SK-N-SH (cell line): ENCODE results near the gene ZNF391. TPM values are rescaled to one million over a fixed set of nuclear protein-coding genes. Genes with fewer than 3 reads are reported as not detected.

Source experiments
- CTCF ChIA-PET: fragments of 300-600, 350-600 bp; formaldehyde crosslinking; extraction: SDS; loops from one replicate; lab custom pipeline; 2021; lab: Yijun Ruan, JAX
- POLR2A ChIA-PET: fragments of 350-600 bp; sonication (Branson Sonifier 250); formaldehyde crosslinking; extraction: SDS; loops from one replicate; lab custom pipeline; 2020; ENCODE audit warnings: antibody characterized with exemption, inconsistent platforms; lab: Yijun Ruan, JAX
- DNase-seq: peaks from one replicate; pipeline ENCODE4 v3.0.0; 2012
- H2AFZ ChIP-seq: fragments of 200-600 bp; sonication (generic); 2 replicates; pipeline ENCODE4 v1.8.1; 2016; ENCODE audit warnings: antibody characterized with exemption, mild to moderate bottlenecking, low read depth
- H3F3A ChIP-seq: fragments of 200-600 bp; sonication (generic); replicated peaks from 2 replicates; pipeline ENCODE3; 2016; ENCODE audit warnings: antibody characterized with exemption, mild to moderate bottlenecking; ENCODE audit not compliant: insufficient read depth
- H3K27ac ChIP-seq, 2 experiments: fragments of 200-500 bp in 1 of 2; fragments of 200-600 bp in 1 of 2; sonication (Bioruptor generic) in 1 of 2; sonication (generic), shearing (Covaris generic) in 1 of 2; 2 replicates each; pipeline versions ENCODE4 v1.5.1 to v1.6.1; 2014 to 2016; ENCODE audit warnings: low read depth in 2 of 2, inconsistent platforms in 1 of 2, low read length in 1 of 2, mild to moderate bottlenecking in 1 of 2, mixed read lengths in 1 of 2
- H3K27me3 ChIP-seq: fragments of 200-600 bp; sonication (generic), shearing (Covaris generic); 2 replicates; pipeline ENCODE4 v1.6.1; 2016; ENCODE audit warnings: mixed run types; ENCODE audit not compliant: insufficient read depth
- H3K36me3 ChIP-seq, 2 experiments: fragments of 200-500 bp in 1 of 2; fragments of 200-600 bp in 1 of 2; sonication (Bioruptor generic) in 1 of 2; sonication (generic) in 1 of 2; replicated peaks in 1 of 2; 2 replicates each; pipeline versions ENCODE3 to v1.5.1; 2014 to 2016; ENCODE audit warnings: low read length in 1 of 2, mild to moderate bottlenecking in 1 of 2; ENCODE audit not compliant: insufficient read depth in 2 of 2, control insufficient read depth in 1 of 2
- H3K4me1 ChIP-seq, 2 experiments: fragments of 200-500 bp in 1 of 2; fragments of 200-600 bp in 1 of 2; sonication (Bioruptor generic) in 1 of 2; sonication (generic), shearing (Covaris generic) in 1 of 2; 2 replicates each; pipeline versions ENCODE4 v1.5.1 to v1.6.1; 2014 to 2016; ENCODE audit warnings: low read depth in 1 of 2, low read length in 1 of 2, mixed run types in 1 of 2; ENCODE audit not compliant: insufficient read depth in 2 of 2, control insufficient read depth in 1 of 2
- H3K4me2 ChIP-seq: fragments of 200-600 bp; sonication (generic), shearing (Covaris generic); 2 replicates; pipeline ENCODE4 v1.6.1; 2017; ENCODE audit warnings: mixed run types
- H3K4me3 ChIP-seq, 2 experiments: fragments of 200-500 bp in 1 of 2; fragments of 200-600 bp in 1 of 2; sonication (Bioruptor generic) in 1 of 2; sonication (generic), shearing (Covaris generic) in 1 of 2; 2 replicates each; pipeline versions ENCODE4 v1.5.1 to v1.8.1; 2014 to 2016; ENCODE audit warnings: low read depth in 2 of 2, inconsistent platforms in 1 of 2, low read length in 1 of 2, mild to moderate bottlenecking in 1 of 2, mixed read lengths in 1 of 2, moderate library complexity in 1 of 2
- H3K79me2 ChIP-seq: fragments of 200-600 bp; sonication (generic); 2 replicates; pipeline ENCODE4 v1.8.1; 2017; ENCODE audit warnings: mild to moderate bottlenecking; ENCODE audit not compliant: insufficient read depth
- H3K9ac ChIP-seq: fragments of 200-600 bp; sonication (generic); 2 replicates; pipeline ENCODE4 v1.6.1; 2017; ENCODE audit warnings: mixed run types
- H3K9me2 ChIP-seq: fragments of 200-600 bp; sonication (generic); 2 replicates; pipeline ENCODE4 v1.6.1; 2017; ENCODE audit warnings: mixed run types
- H3K9me3 ChIP-seq: fragments of 200-600 bp; sonication (generic); 2 replicates; pipeline ENCODE4 v1.6.1; 2017; ENCODE audit warnings: mixed run types, mild to moderate bottlenecking, moderate library complexity
- H4K20me1 ChIP-seq: fragments of 200-600 bp; sonication (generic); 2 replicates; pipeline ENCODE4 v1.6.1; 2017; ENCODE audit warnings: mild to moderate bottlenecking, mixed run types; ENCODE audit not compliant: insufficient read depth
- CTCF ChIP-seq: fragments of 200-600 bp; sonication (generic); IDR thresholded peaks from 2 replicates; pipeline ENCODE4 v1.6.1; 2017; ENCODE audit warnings: antibody characterized with exemption, mild to moderate bottlenecking, moderate library complexity
- ELF1 ChIP-seq: IDR thresholded peaks from 2 replicates; pipeline ENCODE4 v1.4.0; 2012
- EZH2phosphoT487 ChIP-seq: fragments of 200-600 bp; sonication (generic); IDR thresholded peaks from 2 replicates; pipeline ENCODE4 v1.6.1; 2017; ENCODE audit warnings: low read depth, mixed run types, mild to moderate bottlenecking, antibody characterized with exemption, moderate library complexity, borderline replicate concordance
- FOXJ3 ChIP-seq: sonication (generic); formaldehyde crosslinking; IDR thresholded peaks from 2 replicates; pipeline ENCODE4 v1.5.1; 2020; ENCODE audit warnings: mild to moderate bottlenecking, missing genetic modification reagents
- FOXM1 ChIP-seq: IDR thresholded peaks from 2 replicates; pipeline ENCODE4 v1.4.0; 2012; ENCODE audit warnings: low read depth, mild to moderate bottlenecking
- GATA2 ChIP-seq: sonication (generic); formaldehyde crosslinking; IDR thresholded peaks from 2 replicates; pipeline ENCODE4 v1.5.0; 2020; ENCODE audit warnings: mild to moderate bottlenecking, missing genetic modification reagents
- JUND ChIP-seq: IDR thresholded peaks from 2 replicates; pipeline ENCODE4 v1.4.0; 2012
- MAX ChIP-seq: IDR thresholded peaks from 2 replicates; pipeline ENCODE4 v1.4.0; 2012; ENCODE audit warnings: low read depth
- MXI1 ChIP-seq: IDR thresholded peaks from 2 replicates; pipeline ENCODE4 v1.6.1; 2012; ENCODE audit warnings: mild to moderate bottlenecking, low read depth, low read length, improper control_type of control experiment
- RAD21 ChIP-seq: IDR thresholded peaks from 2 replicates; pipeline ENCODE4 v1.6.1; 2012; ENCODE audit warnings: mild to moderate bottlenecking, low read length
- REST ChIP-seq: IDR thresholded peaks from 2 replicates; pipeline ENCODE4 v1.6.1; 2012; ENCODE audit warnings: mild to moderate bottlenecking, low read depth, low read length, moderate library complexity
- RXRA ChIP-seq: IDR thresholded peaks from 2 replicates; pipeline ENCODE4 v1.4.0; 2012; ENCODE audit warnings: low read depth, mild to moderate bottlenecking, borderline replicate concordance
- SIN3A ChIP-seq: IDR thresholded peaks from 2 replicates; pipeline ENCODE4 v1.6.1; 2012; ENCODE audit warnings: low read depth, mild to moderate bottlenecking, low read length, moderate library complexity, borderline replicate concordance
- TEAD4 ChIP-seq: IDR thresholded peaks from 2 replicates; pipeline ENCODE4 v1.4.0; 2012; ENCODE audit warnings: mild to moderate bottlenecking, borderline replicate concordance; ENCODE audit not compliant: insufficient read depth
- USF1 ChIP-seq: IDR thresholded peaks from 2 replicates; pipeline ENCODE4 v1.4.0; 2012; ENCODE audit warnings: low read depth, borderline replicate concordance
- YY1 ChIP-seq: IDR thresholded peaks from 2 replicates; pipeline ENCODE4 v1.4.0; 2012; ENCODE audit warnings: low read depth, mild to moderate bottlenecking
- ZBTB33 ChIP-seq: IDR thresholded peaks from 2 replicates; pipeline ENCODE4 v1.4.0; 2012; ENCODE audit warnings: low read depth, borderline replicate concordance
- WGBS: methylation state at CpG from one replicate; pipeline ENCODE4 v1.1.6; 2017; ENCODE audit warnings: low lambda C conversion rate; 5-methylcytosine and 5-hydroxymethylcytosine counted together
- polyA plus RNA-seq, 3 experiments: library from polyadenylated mRNA; depleted of rRNA; stranded (reverse); fragments of >200 nt; gene quantifications; 2 replicates each; pipeline ENCODE4 v1.2.3, GENCODE V29; 2012

Gene ZNF391
- polyA plus RNA-seq, 1 of the 3 experiments (the other 2 are of a cell fraction) = 0.77 TPM

GRCh38 chr6:27442932-27443331 lies 54.4 kb downstream of the ZNF391 start:
- Histone ChIP-seq H3K4me2 (no peak overlapping the region), H3K9ac (no peak overlapping the region), H2AFZ (no peak overlapping the region), H3K9me2 (no peaks in the 10 kb centered on the region), H3K27me3 (no peaks in the 10 kb centered on the region), H3K79me2 (no peaks in the 10 kb centered on the region), H3K27ac (no peak overlapping the region), H3K36me3 (no peaks in the 10 kb centered on the region), H4K20me1 (no peaks in the 10 kb centered on the region), H3K9me3 (no peaks in the 10 kb centered on the region), H3F3A (no peaks in the 10 kb centered on the region), H3K4me1 (no peaks in the 10 kb centered on the region), H3K4me3 (no peak overlapping the region)
- WGBS = 39% methylated on average over 1 of the region's 1 CpG
- DNase-seq = no peak
- CTCF ChIA-PET = no interaction called here
- POLR2A ChIA-PET = no interaction called here
- TF ChIP-seq FOXJ3 (CRISPR knock-in tag) = no peak
- no peak for TF ChIP-seq RXRA
- no peak for TF ChIP-seq TEAD4
- TF ChIP-seq CTCF = no peak
- TF ChIP-seq MXI1 = no peak
- TF ChIP-seq SIN3A = no peak
- TF ChIP-seq USF1 = no peak
- TF ChIP-seq MAX = no peak
- no peak for TF ChIP-seq GATA2
- TF ChIP-seq EZH2phosphoT487 = no peak
- no peak for TF ChIP-seq ELF1
- TF ChIP-seq REST = no peak
- TF ChIP-seq RAD21 = no peak
- no peak for TF ChIP-seq JUND
- no peak for TF ChIP-seq YY1
- TF ChIP-seq FOXM1 = no peak
- TF ChIP-seq ZBTB33 = no peak
- TF ChIP-seq, all 33 proteins: peak for 0
